ENCODE results near the gene PARP6. TPM values are rescaled to one million over a fixed set of nuclear protein-coding genes. Genes with fewer than 3 reads are reported as not detected.

The PARP6 gene
- total RNA-seq = 10 to 100 TPM; 55.3 to 73.9 TPM
- 10 to 100 TPM; 33.7 to 64.5 TPM for polyA plus RNA-seq
- long read RNA-seq, donor 1, partial matches to known transcripts = 7 of 10 reads
- long read RNA-seq, donor 1, other reads (novel, unspliced or antisense) = 0 of 10 reads
- long read RNA-seq, donor 2, partial matches to known transcripts = 5 of 10 reads
- long read RNA-seq, donor 2, other reads (novel, unspliced or antisense) = 0 of 10 reads
- long read RNA-seq, donor 3, partial matches to known transcripts = 15 of 18 reads
- long read RNA-seq, donor 3, other reads (novel, unspliced or antisense) = 0 of 18 reads
- long read RNA-seq, donor 4, transcript PARP6-211 (4 exons, 3,657 nt) = major isoform, 5 of 12 reads
- long read RNA-seq, donor 4, partial matches to known transcripts = 7 of 12 reads
- long read RNA-seq, donor 4, other reads (novel, unspliced or antisense) = 0 of 12 reads
- long read RNA-seq, donor 5, transcript PARP6-211 (4 exons, 3,657 nt) = major isoform, 5 of 21 reads
- long read RNA-seq, donor 5, partial matches to known transcripts = 16 of 21 reads
- long read RNA-seq, donor 5, other reads (novel, unspliced or antisense) = 0 of 21 reads

GRCh38 chr15:72272213-72272996 lies at the start of gene PARP6:
PARP6 (minus strand) TSS chr15:72272554; CDS start chr15:72267477, 5,077 bp downstream.
- H3K4me3 ChIP-seq = peak within 1 kb of the TSS; percentile 84
- H3K4me1 ChIP-seq (ENCODE audit: control insufficient read depth in 5 of 5, insufficient read depth in 5 of 5, low read length in 5 of 5) = peaks cover 0 to 18% (median 6%) of the 10 kb centered on the region in 5 donors
- peak; percentile 98 for ATAC-seq (ENCODE audit: insufficient read depth, low FRiP score)
- 0% methylated on average over 44 to 82 of the region's 82 CpGs for WGBS, 2 donors
- peak; percentile 59 for TF ChIP-seq CTCF (IDR thresholded peaks at IDR 0.05; ENCODE audit: control extremely low read depth, extremely low read depth)
- no peaks in the 10 kb centered on the region for H3K27me3 ChIP-seq (ENCODE audit: control insufficient read depth in 3 of 3, insufficient read depth in 3 of 3, low read length in 2 of 3)
- peaks cover 0 to 9% (median under 1%) of the 10 kb centered on the region in 4 donors for H3K36me3 ChIP-seq (ENCODE audit: control insufficient read depth in 4 of 4, insufficient read depth in 4 of 4, low read length in 4 of 4)
- DNase-seq = peak; percentile 99
- H3K27ac ChIP-seq (ENCODE audit: low read depth in 1 of 2, low read length in 1 of 2) = peak within 1 kb of the TSS; percentile 92 to 97
- peak within 1 kb of the TSS; percentile 61 to 89 for H3K9ac ChIP-seq (ENCODE audit: insufficient read depth in 1 of 2, low read length in 2 of 2)
- H3K9me3 ChIP-seq (ENCODE audit: control insufficient read depth in 4 of 4, insufficient read depth in 3 of 4, low read length in 3 of 4) = no peaks in the 10 kb centered on the region

- DNase-seq = peak; percentile 90 to 94 (median 90)
- no peaks in the 10 kb centered on the region for H3K36me3 ChIP-seq (ENCODE audit: control insufficient read depth in 4 of 4, insufficient read depth in 4 of 4, low read length in 4 of 4)
- WGBS, 2 donors = 0 to 2% methylated on average over 48 to 58 of the region's 58 CpGs
- TF ChIP-seq CTCF (IDR thresholded peaks at IDR 0.05; ENCODE audit: control extremely low read depth, extremely low read depth) = no peak
- peak; percentile 64 for ATAC-seq (ENCODE audit: insufficient read depth, low FRiP score)
- no peak within 1 kb of the TSS for H3K9ac ChIP-seq (ENCODE audit: insufficient read depth in 1 of 2, low read length in 2 of 2)
- no peak within 1 kb of the TSS for H3K27ac ChIP-seq (ENCODE audit: low read depth in 1 of 2, low read length in 1 of 2)
- H3K4me1 ChIP-seq (ENCODE audit: control insufficient read depth in 5 of 5, insufficient read depth in 5 of 5, low read length in 5 of 5) = peaks cover 0 to 9% (median 0%) of the 10 kb centered on the region in 5 donors
- no peaks in the 10 kb centered on the region for H3K27me3 ChIP-seq (ENCODE audit: control insufficient read depth in 3 of 3, insufficient read depth in 3 of 3, low read length in 2 of 3)
- peak within 1 kb of the TSS; percentile 43 for H3K4me3 ChIP-seq
- H3K9me3 ChIP-seq (ENCODE audit: control insufficient read depth in 4 of 4, insufficient read depth in 3 of 4, low read length in 3 of 4) = peaks cover 0 to 5% (median 0%) of the 10 kb centered on the region in 4 donors
Measured at GRCh38 chr15:72319985-72320671, 47.8 kb upstream of the PARP6 start, which contains the start of gene CELF6. CELF6 (minus strand) TSS chr15:72320157; CDS start chr15:72319874, 283 bp downstream.

GRCh38 chr15:72319360-72319984 lies 47.1 kb upstream of the PARP6 start:
- Histone ChIP-seq H3K9ac (ENCODE audit: insufficient read depth in 1 of 2, low read length in 2 of 2) (no peak overlapping the region), H3K27ac (ENCODE audit: low read depth in 1 of 2, low read length in 1 of 2) (no peak overlapping the region)

More at GRCh38 chr15:72319360-72319984, 47.1 kb upstream of the PARP6 start:
- peak; percentile 86 for ATAC-seq (ENCODE audit: insufficient read depth, low FRiP score)
- 8 to 10% methylated on average over 30 to 48 of the region's 48 CpGs for WGBS, 2 donors
- TF ChIP-seq CTCF (IDR thresholded peaks at IDR 0.05; ENCODE audit: control extremely low read depth, extremely low read depth) = no peak
- H3K9me3 ChIP-seq (ENCODE audit: control insufficient read depth in 4 of 4, insufficient read depth in 3 of 4, low read length in 3 of 4) = peaks cover 0 to 5% (median 0%) of the 10 kb centered on the region in 4 donors
- no peak overlapping the region for H3K4me3 ChIP-seq
- H3K27me3 ChIP-seq (ENCODE audit: control insufficient read depth in 3 of 3, insufficient read depth in 3 of 3, low read length in 2 of 3) = no peaks in the 10 kb centered on the region
- H3K4me1 ChIP-seq (ENCODE audit: control insufficient read depth in 5 of 5, insufficient read depth in 5 of 5, low read length in 5 of 5) = peaks cover 0 to 9% (median 0%) of the 10 kb centered on the region in 5 donors
- peak; percentile 82 to 89 (median 87) for DNase-seq
- no peaks in the 10 kb centered on the region for H3K36me3 ChIP-seq (ENCODE audit: control insufficient read depth in 4 of 4, insufficient read depth in 4 of 4, low read length in 4 of 4)
